Measurements from ENCODE around the gene RUBCNL. TPM values are rescaled to one million over a fixed set of nuclear protein-coding genes. Genes with fewer than 3 reads are reported as not detected.

The RUBCNL gene
- 0.13 and 2.7 TPM in 2 replicates for total RNA-seq

GRCh38 chr13:46387064-46387851, at the start of gene RUBCNL:
Gene RUBCNL, minus strand, starts transcription at chr13:46387252. Its CDS starts 14,777 bp downstream, at chr13:46372475.

Other genes with a start within 250 kb of the RUBCNL start
- 0.20 TPM in 1 of 2 replicates, not detected in the other for gene LCP1, start 205.1 kb downstream of the RUBCNL start, total RNA-seq
- gene LRRC63, start 175.3 kb downstream of the RUBCNL start, total RNA-seq: 0.20 TPM in 1 of 2 replicates, not detected in the other
- 10.2 and 12.8 TPM in 2 replicates for gene LRCH1, start 165.9 kb upstream of the RUBCNL start, total RNA-seq

All from smooth muscle cell of the pulmonary artery (primary cell).